Breast epithelium (tissue), 3 donors: ENCODE data around the gene FRMD4A.

Experiments
- CTCF ChIP-seq, 3 donors: fragments of 450-650 bp; IDR thresholded peaks; one replicate each; pipeline ENCODE4 v1.5.1; 2016 to 2017; ENCODE audit warnings: antibody characterized with exemption in 3 of 3, mild to moderate bottlenecking in 3 of 3, moderate library complexity in 3 of 3
- POLR2A ChIP-seq: fragments of 450-650 bp; IDR thresholded peaks from one replicate; pipeline ENCODE4 v1.6.1; 2016; ENCODE audit warnings: antibody characterized with exemption, mild to moderate bottlenecking, moderate library complexity
- POLR2AphosphoS5 ChIP-seq, 3 donors: sonication (generic); formaldehyde crosslinking; IDR thresholded peaks; one replicate each; pipeline ENCODE4 v1.6.1; 2017; ENCODE audit warnings: antibody characterized with exemption in 3 of 3

GRCh38 chr10:13706604-13707003, 624.1 kb downstream of the FRMD4A start:
- TF ChIP-seq CTCF (IDR thresholded peaks at IDR 0.05) (no peak), POLR2A (no peak), POLR2AphosphoS5 (IDR thresholded peaks at IDR 0.05) (no peak)
